GM21619 (cell line): ENCODE data around the gene OLR1.
"Not testable (repeated sequence)": the region's sequence is repeated elsewhere in the genome, so short reads cannot be mapped to it uniquely, and the experiment has no call there.

Experiments
- ATAC-seq: cut with Tn5 transposase; IDR thresholded peaks from one replicate; pipeline ENCODE4 v1.9.1; 2021; ENCODE audit not compliant: unreplicated experiment

The OLR1 gene

GRCh38 chr12:10191865-10192264 is 19.9 kb upstream of the OLR1 start:
- no peak for ATAC-seq

GRCh38 chr12:10190558-10191388 is 18.8 kb upstream of the OLR1 start:
- peak; percentile 97 for ATAC-seq

- ATAC-seq: no peak
These were observed 17.7 kb upstream of the OLR1 start for GRCh38 chr12:10189653-10190052.

- ATAC-seq: not testable (repeated sequence)
These were observed 15.0 kb upstream of the OLR1 start for GRCh38 chr12:10186958-10187357.

GRCh38 chr12:10186299-10186698 is 14.4 kb upstream of the OLR1 start:
- no peak for ATAC-seq

GRCh38 chr12:10184261-10184843 is 12.4 kb upstream of the OLR1 start:
- no peak for ATAC-seq

GRCh38 chr12:10182354-10183049 is 10.6 kb upstream of the OLR1 start:
- no peak for ATAC-seq

- no peak for ATAC-seq
These were observed 7.8 kb upstream of the OLR1 start for GRCh38 chr12:10179776-10180181.

- ATAC-seq: no peak
These were observed 6.9 kb upstream of the OLR1 start, which contains the start of gene TMEM52B for GRCh38 chr12:10178821-10179220. Gene TMEM52B (plus strand): TSS chr12:10179032. CDS start chr12:10179575, 543 bp downstream.

- ATAC-seq: no peak
These were observed 4.1 kb upstream of the OLR1 start for GRCh38 chr12:10175846-10176636.

GRCh38 chr12:10174986-10175614 is 3.2 kb upstream of the OLR1 start:
- ATAC-seq: no peak

GRCh38 chr12:10170216-10170615 is 1.7 kb downstream of the OLR1 start:
- ATAC-seq: no peak

GRCh38 chr12:10169104-10169503 is 2.8 kb downstream of the OLR1 start:
- no peak for ATAC-seq

GRCh38 chr12:10167599-10167998 is 4.3 kb downstream of the OLR1 start:
- no peak for ATAC-seq

- ATAC-seq: no peak
These were observed 6.5 kb downstream of the OLR1 start for GRCh38 chr12:10165421-10165820.

- no peak for ATAC-seq
These were observed 8.8 kb downstream of the OLR1 start for GRCh38 chr12:10163084-10163483.

GRCh38 chr12:10160617-10161385 is 11.1 kb downstream of the OLR1 start:
- no peak for ATAC-seq

- ATAC-seq: no peak
These were observed 12.7 kb downstream of the OLR1 start for GRCh38 chr12:10159280-10159679.

- ATAC-seq: no peak
These were observed 13.5 kb downstream of the OLR1 start for GRCh38 chr12:10158406-10158805.

- ATAC-seq: no peak
These were observed 16.0 kb downstream of the OLR1 start for GRCh38 chr12:10155966-10156365.
